Mucosa of descending colon (tissue), 3 donors: ENCODE measurements around the gene OXLD1. TPM values are rescaled to one million over a fixed set of nuclear protein-coding genes. Genes with fewer than 3 reads are reported as not detected.

Experiments
- ATAC-seq: fragments of 200-7000 bp; cut with Tn5 transposase; one replicate; pipeline ENCODE4 v1.9.1; 2020; ENCODE audit warnings: mild to moderate bottlenecking, moderate library complexity
- DNase-seq, 3 donors: peaks; one replicate each; pipeline ENCODE4 v3.0.0-alpha.2; 2020
- H3K36me3 ChIP-seq: fragments of 200-600 bp; one replicate; pipeline ENCODE4 v1.8.0; 2021; ENCODE audit warnings: low read depth, mild to moderate bottlenecking
- H3K4me1 ChIP-seq: fragments of 200-600 bp; one replicate; pipeline ENCODE4 v1.8.0; 2021; ENCODE audit warnings: low read depth, mild to moderate bottlenecking
- H3K4me3 ChIP-seq: fragments of 200-600 bp; one replicate; pipeline ENCODE4 v1.8.0; 2021; ENCODE audit warnings: mild to moderate bottlenecking
- H3K9me3 ChIP-seq: fragments of 200-600 bp; one replicate; pipeline ENCODE4 v1.8.0; 2021; ENCODE audit warnings: mild to moderate bottlenecking
- CTCF ChIP-seq: fragments of 200-600 bp; IDR thresholded peaks from one replicate; pipeline ENCODE4 v1.8.0; 2022; ENCODE audit warnings: antibody characterized with exemption, mild to moderate bottlenecking
- intact Hi-C, 2 donors: fragments of 100-400 bp; cut with DNase I in 1 of 2; cut with micrococcal nuclease in 1 of 2; formaldehyde crosslinking; loops; one replicate each; pipeline versions ENCODE4 v1.11.0 to v1.11.1; 2022; cut with DNase I, micrococcal nuclease
- total RNA-seq, 3 donors: library from RNA; stranded (reverse); fragmentation: NEBNext Ultra II Directional in 2 of 3; extraction: Animal tissue kit (Norgen Biotek cat#: 25700) in 2 of 3; gene quantifications; one replicate each; pipeline versions ENCODE4 v1.2.1 to v1.2.4, GENCODE V29; 2021 to 2023
- donor health status: DM: no; HTN: no; CAD: no; lungs with moderate emphysema.
- donor health status: DM: no; HTN: no; CAD: no.
- donor health status: DM: no; HTN: yes; CAD: no.

OXLD1 gene
- total RNA-seq, 3 donors from 2014 or later: 26.3 to 27.5 (median 26.8) TPM

DNA sequence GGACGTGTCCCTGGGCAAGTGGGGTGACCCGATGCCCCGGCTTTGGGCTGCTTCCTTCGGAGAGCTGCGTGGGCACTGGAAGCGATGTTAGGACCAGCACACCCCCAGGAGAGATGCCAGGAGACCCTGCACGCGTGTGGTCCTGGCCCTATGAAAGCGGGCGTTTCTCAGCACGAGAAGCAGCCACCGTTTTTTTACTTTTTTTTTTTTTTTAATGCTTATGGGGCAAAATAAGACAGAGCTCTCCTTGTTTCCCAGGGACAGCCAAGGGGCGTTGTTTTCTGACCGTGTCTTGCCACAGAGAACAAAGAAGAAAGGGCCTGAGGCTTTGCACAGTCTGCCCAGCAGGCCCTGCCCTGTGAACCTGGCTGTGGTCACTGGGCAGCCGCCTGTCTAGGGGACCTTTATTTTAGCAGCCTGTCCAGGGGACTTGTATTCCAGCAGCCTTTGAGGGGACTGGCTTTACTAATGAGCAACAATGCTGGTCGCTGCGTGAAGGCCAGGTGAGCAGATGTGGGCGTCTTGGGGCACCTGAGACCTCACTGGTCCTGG, 46.7 kb upstream of the OXLD1 start:
- H3K9me3 ChIP-seq: no peaks in the 10 kb centered on the region
- DNase-seq: peak in 1 of 3 donors; percentile 59
- ATAC-seq: peak; percentile 3
- H3K4me3 ChIP-seq: peak overlapping the region; percentile 74
- peaks cover 36% of the 10 kb centered on the region for H3K4me1 ChIP-seq
- no peak for TF ChIP-seq CTCF
- intact Hi-C loops: no loop called here
- no peaks in the 10 kb centered on the region for H3K36me3 ChIP-seq

DNA sequence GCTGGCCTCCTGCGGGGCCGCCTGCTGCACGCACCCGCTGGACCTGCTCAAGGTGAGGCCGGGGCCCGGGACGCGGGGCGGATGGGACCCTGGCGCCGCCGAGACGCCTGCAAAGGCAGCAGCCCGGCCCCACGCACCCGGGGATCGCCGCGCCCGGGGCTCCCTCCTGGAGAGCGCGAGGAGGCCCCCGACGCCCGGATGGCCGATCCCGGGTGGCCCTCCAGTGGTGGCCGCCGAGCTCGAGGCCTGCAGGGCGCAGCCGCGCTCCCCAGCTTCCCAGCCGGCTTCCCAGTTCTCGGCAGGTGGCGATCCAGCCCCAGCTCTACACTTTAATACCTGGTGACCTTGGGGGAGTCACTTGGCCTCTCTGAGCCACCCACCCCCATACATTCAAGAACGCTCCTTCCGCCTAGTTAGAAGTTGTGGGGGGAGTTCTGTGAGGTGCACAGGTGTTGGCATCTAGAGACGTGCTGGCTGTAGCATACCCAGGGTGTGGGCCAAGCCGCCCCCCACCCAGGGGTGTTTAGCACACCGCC, 46.1 kb upstream of the OXLD1 start:
- no peak for TF ChIP-seq CTCF
- Histone ChIP-seq H3K4me3 (peak overlapping the region; percentile 74), H3K9me3 (no peaks in the 10 kb centered on the region), H3K4me1 (peaks cover 36% of the 10 kb centered on the region), H3K36me3 (no peaks in the 10 kb centered on the region)
- intact Hi-C loops: no loop called here
- ATAC-seq (peak; percentile 35), DNase-seq (no peak)

DNA sequence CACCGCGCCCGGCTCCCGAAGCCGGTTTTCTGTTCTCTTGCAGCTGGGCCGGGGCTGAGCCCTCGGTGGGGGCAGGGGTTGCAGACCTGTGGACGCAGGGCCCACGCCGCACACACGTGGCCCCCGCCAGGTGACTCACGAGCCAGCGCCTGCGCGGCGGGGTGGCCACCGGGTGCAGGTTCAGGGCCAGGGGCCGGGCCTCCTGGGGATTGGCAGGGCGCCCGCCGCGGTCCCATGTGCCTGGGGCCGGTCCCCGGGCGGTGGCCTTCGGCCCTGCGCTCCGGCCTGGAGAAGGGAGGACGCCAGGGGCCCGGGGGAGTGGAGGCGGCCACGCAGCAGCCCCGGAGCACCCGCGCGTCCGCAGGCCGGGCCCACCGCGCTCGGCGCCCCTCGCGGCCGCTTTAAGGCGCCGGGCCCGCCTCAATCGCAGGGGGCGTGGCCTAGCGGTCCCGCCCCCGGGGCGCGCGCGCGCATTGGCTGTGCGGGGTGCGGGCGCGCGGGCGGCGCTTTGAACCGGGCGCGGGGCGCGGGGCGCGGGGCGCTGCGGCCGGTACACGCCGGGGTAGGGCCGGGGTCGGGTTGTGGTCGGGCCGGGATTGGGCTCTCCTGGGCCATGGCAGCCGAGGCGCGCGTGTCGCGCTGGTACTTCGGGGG, 45.5 kb upstream of the OXLD1 start, which contains the start of gene SLC25A10:
TSS of gene SLC25A10 (plus strand) at position 471 of the 654 bp plus-strand sequence. CDS start at position 614, 143 bp downstream.
- ATAC-seq: peak; percentile 79
- no peaks in the 10 kb centered on the region for H3K36me3 ChIP-seq
- H3K4me1 ChIP-seq: peaks cover 36% of the 10 kb centered on the region
- no peaks in the 10 kb centered on the region for H3K9me3 ChIP-seq
- peak; percentile 85 to 92 (median 92) for DNase-seq
- no peak for TF ChIP-seq CTCF
- intact Hi-C loops: no loop called here
- peak within 1 kb of the TSS; percentile 74 for H3K4me3 ChIP-seq

DNA sequence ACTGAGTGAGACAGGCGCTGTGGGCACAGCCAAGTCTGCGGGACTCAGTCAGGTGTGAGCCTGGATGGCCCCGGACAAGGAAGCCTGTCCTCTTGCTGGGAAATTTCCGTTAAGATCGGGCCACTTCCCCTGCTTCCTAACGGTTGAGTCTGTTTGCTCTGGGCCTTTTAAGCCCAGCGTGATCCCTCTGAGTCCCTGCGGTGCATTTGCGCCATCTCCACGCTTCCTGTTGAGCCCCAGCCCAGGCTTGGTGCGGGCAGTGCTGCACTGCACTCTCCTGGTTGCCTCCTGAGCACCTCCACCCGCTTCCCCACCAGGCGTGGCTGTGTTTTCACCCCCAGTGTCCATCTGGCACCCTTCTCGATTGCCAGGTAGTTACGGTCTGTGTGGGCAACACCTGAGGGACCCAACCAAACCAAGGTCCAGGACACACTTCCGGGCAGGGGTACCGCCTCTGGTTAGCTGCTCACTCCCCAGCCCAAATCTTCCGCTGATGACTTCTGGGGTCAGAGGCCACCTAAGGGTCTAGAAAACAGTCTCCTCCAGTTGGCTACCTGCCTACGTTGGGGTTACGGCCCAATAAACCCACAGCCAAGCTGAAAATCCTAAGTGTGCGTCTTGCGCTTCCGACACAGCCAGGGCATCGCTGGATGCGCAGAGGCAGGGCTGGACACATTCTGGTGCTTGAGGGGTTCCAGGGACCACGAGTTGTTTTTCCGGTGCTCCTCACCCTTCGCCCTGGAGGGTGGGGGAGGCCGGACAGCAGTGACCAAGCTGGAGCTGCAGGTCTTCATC, 44.3 kb upstream of the OXLD1 start:
- H3K9me3 ChIP-seq: no peaks in the 10 kb centered on the region
- H3K4me3 ChIP-seq: no peak overlapping the region
- H3K4me1 ChIP-seq: peaks cover 36% of the 10 kb centered on the region
- no peak for TF ChIP-seq CTCF
- no peaks in the 10 kb centered on the region for H3K36me3 ChIP-seq
- intact Hi-C loops: no loop called here
- ATAC-seq (peak; percentile 15), DNase-seq (peak; percentile 47 to 68 (median 64))

GRCh38 chr17:81708739-81709185, 42.4 kb upstream of the OXLD1 start:
- intact Hi-C loops: no loop called here
- H3K4me1 ChIP-seq: peaks cover 40% of the 10 kb centered on the region

More at GRCh38 chr17:81708739-81709185, 42.4 kb upstream of the OXLD1 start:
- ATAC-seq (no peak), DNase-seq (peak in 1 of 3 donors; percentile 50)
- H3K36me3 ChIP-seq: no peaks in the 10 kb centered on the region
- H3K9me3 ChIP-seq: no peaks in the 10 kb centered on the region
- H3K4me3 ChIP-seq: no peak overlapping the region
- TF ChIP-seq CTCF: no peak
